WTC11 (cell line): ENCODE results near the gene NHSL2. TPM values are rescaled to one million over a fixed set of nuclear protein-coding genes. Genes with fewer than 3 reads are reported as not detected.

Source experiments
- ATAC-seq: fragments of 200-7000 bp; cut with Tn5 transposase; 2 replicates; pipeline ENCODE4 v1.10.0; 2021; ENCODE audit warnings: mild to moderate bottlenecking, moderate library complexity
- CTCF ChIA-PET: fragments of 300-600 bp; sonication (Branson Sonifier 250); formaldehyde crosslinking; loops from one replicate; lab custom pipeline; 2021; ENCODE audit warnings: antibody characterized with exemption; lab: Charles Lee
- POLR2A ChIA-PET: fragments of 350-600 bp; sonication (Branson Sonifier 250); formaldehyde crosslinking; loops from one replicate; lab custom pipeline; 2021; ENCODE audit warnings: antibody characterized with exemption; lab: Charles Lee
- DNase-seq: peaks from one replicate; pipeline ENCODE4 v3.0.0; 2021; ENCODE audit warnings: low spot score
- H3K27ac Mint-ChIP-seq: 2 replicates; pipeline ENCODE4 v1.8.0; 2021; ENCODE audit warnings: mixed read lengths
- H3K27me3 Mint-ChIP-seq: 2 replicates; pipeline ENCODE4 v1.8.0; 2021; ENCODE audit warnings: low read depth, mild to moderate bottlenecking, moderate library complexity, mixed read lengths
- H3K36me3 Mint-ChIP-seq: 2 replicates; pipeline ENCODE4 v1.8.0; 2021; ENCODE audit warnings: mixed read lengths
- H3K4me1 Mint-ChIP-seq: 2 replicates; pipeline ENCODE4 v1.8.0; 2022; ENCODE audit warnings: mixed read lengths
- H3K4me3 Mint-ChIP-seq: 2 replicates; pipeline ENCODE4 v1.8.0; 2021; ENCODE audit warnings: mild to moderate bottlenecking, moderate library complexity, mixed read lengths
- H3K9me3 Mint-ChIP-seq: 2 replicates; pipeline ENCODE4 v1.8.0; 2021; ENCODE audit warnings: mixed read lengths
- NR2C2 ChIP-seq: sonication (generic); formaldehyde crosslinking; IDR thresholded peaks from 2 replicates; pipeline ENCODE4 v1.8.0; 2022; ENCODE audit warnings: mild to moderate bottlenecking, missing genetic modification reagents
- SMAD3 ChIP-seq: sonication (generic); formaldehyde crosslinking; IDR thresholded peaks from 2 replicates; pipeline ENCODE4 v1.8.0; 2022; ENCODE audit warnings: missing genetic modification reagents, mild to moderate bottlenecking, borderline replicate concordance
- TEAD1 ChIP-seq: sonication (generic); formaldehyde crosslinking; IDR thresholded peaks from 2 replicates; pipeline ENCODE4 v1.8.0; 2022; ENCODE audit warnings: mild to moderate bottlenecking, missing genetic modification reagents
- ZNF317 ChIP-seq: sonication (generic); formaldehyde crosslinking; IDR thresholded peaks from 2 replicates; pipeline ENCODE4 v1.8.1; 2023; ENCODE audit warnings: low read depth, mild to moderate bottlenecking, moderate library complexity, missing genetic modification reagents, borderline replicate concordance
- ZNF671 ChIP-seq: fragments of 250-450 bp; sonication (Bioruptor Pico); IDR thresholded peaks from 2 replicates; pipeline ENCODE4 v1.8.0; 2021; ENCODE audit warnings: mild to moderate bottlenecking
- total RNA-seq: library from RNA; stranded (reverse); gene quantifications from 3 replicates; pipeline ENCODE4 v1.2.3, GENCODE V29; 2021
- TF ChIP-seq, protein P1 (sequence below): fragments of 200-600 bp; IDR thresholded peaks from 2 replicates; pipeline ENCODE4 v1.8.0; 2022; ENCODE audit warnings: antibody characterized with exemption
- TF ChIP-seq, protein P2 (sequence below): fragments of 250-450 bp; sonication (Bioruptor Pico); IDR thresholded peaks from 2 replicates; pipeline ENCODE4 v1.9.0; 2021; ENCODE audit warnings: mild to moderate bottlenecking, borderline replicate concordance
- TF ChIP-seq, protein P3 (sequence below): sonication (generic); formaldehyde crosslinking; conservative IDR thresholded peaks from 2 replicates; pipeline ENCODE4 v1.8.1; 2023; ENCODE audit warnings: mild to moderate bottlenecking, low read depth, missing genetic modification reagents, moderate library complexity
- TF ChIP-seq, protein P4 (sequence below): sonication (generic); formaldehyde crosslinking; IDR thresholded peaks from 2 replicates; pipeline ENCODE4 v1.8.1; 2022; ENCODE audit warnings: missing genetic modification reagents, borderline replicate concordance
- TF ChIP-seq, protein P5 (sequence below): sonication (generic); formaldehyde crosslinking; IDR thresholded peaks from 2 replicates; pipeline ENCODE4 v1.8.1; 2023; ENCODE audit warnings: mild to moderate bottlenecking, missing genetic modification reagents, borderline replicate concordance
- TF ChIP-seq, protein P6 (sequence below): sonication (generic); formaldehyde crosslinking; IDR thresholded peaks from 2 replicates; pipeline ENCODE4 v1.8.1; 2023; ENCODE audit warnings: mild to moderate bottlenecking, missing genetic modification reagents, moderate library complexity

The NHSL2 gene
- total RNA-seq, 1 experiment from 2014 or later = 7.9 TPM

DNA sequence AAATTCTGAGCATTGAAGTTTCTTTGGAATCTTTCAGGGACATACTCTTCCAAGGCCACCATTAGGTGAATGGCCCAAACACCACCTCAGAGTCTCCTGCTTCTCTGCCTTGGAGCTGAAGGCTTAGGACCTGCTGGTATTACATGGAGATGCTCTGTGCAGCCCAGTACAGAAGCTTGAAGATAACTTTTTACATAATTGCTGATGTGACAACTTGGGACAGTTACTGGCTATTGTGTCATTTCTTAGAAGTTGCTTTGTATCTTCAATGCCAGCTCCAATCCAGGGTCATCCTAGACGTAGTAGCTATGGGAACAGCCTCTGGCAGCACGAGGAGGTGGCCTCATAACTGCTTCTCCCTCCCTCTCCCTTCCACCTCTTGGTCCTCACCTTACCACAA, 160.6 kb downstream of the NHSL2 start (continued):
- no peak for TF ChIP-seq NR2C2 (CRISPR knock-in tag)
- TF ChIP-seq, protein P1, sequence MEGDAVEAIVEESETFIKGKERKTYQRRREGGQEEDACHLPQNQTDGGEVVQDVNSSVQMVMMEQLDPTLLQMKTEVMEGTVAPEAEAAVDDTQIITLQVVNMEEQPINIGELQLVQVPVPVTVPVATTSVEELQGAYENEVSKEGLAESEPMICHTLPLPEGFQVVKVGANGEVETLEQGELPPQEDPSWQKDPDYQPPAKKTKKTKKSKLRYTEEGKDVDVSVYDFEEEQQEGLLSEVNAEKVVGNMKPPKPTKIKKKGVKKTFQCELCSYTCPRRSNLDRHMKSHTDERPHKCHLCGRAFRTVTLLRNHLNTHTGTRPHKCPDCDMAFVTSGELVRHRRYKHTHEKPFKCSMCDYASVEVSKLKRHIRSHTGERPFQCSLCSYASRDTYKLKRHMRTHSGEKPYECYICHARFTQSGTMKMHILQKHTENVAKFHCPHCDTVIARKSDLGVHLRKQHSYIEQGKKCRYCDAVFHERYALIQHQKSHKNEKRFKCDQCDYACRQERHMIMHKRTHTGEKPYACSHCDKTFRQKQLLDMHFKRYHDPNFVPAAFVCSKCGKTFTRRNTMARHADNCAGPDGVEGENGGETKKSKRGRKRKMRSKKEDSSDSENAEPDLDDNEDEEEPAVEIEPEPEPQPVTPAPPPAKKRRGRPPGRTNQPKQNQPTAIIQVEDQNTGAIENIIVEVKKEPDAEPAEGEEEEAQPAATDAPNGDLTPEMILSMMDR = no peak

DNA sequence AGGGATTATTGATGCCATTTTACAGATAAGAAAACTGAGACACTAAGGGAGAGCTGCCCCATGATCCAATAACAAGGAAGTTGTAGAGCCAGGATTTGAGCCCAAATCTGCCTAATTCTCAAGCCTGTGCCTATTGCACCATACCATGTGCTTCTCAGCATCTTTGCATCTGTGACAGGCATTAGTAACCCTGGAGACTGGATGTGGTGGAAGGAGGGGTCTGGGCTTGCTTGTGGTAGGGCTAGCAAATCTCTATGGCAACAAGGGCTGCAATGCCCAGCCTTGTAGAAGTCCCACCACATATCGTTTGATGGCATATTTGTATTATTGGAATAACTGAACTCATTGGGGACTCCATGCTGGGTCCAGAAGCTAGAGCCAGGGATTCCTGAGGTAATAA, 163.0 kb downstream of the NHSL2 start:
- ChIA-PET POLR2A (interaction anchor here (0.6 kb wide), 1 partner anchor 31 kb away, joined by 3 read pairs; no protein-coding TSS in a partner anchor), CTCF (interaction anchor here (0.8 kb wide), 1 partner anchor 52 kb away, joined by 3 read pairs; no protein-coding TSS in a partner anchor)
- TF ChIP-seq TEAD1 (CRISPR knock-in tag) = no peak
- Mint-ChIP-seq H3K27me3 (no peaks in the 10 kb centered on the region), H3K9me3 (no peaks in the 10 kb centered on the region), H3K4me1 (peaks cover 20% of the 10 kb centered on the region), H3K4me3 (no peak overlapping the region), H3K27ac (no peak overlapping the region), H3K36me3 (no peaks in the 10 kb centered on the region)
- no peak for DNase-seq
- ATAC-seq = no peak

DNA sequence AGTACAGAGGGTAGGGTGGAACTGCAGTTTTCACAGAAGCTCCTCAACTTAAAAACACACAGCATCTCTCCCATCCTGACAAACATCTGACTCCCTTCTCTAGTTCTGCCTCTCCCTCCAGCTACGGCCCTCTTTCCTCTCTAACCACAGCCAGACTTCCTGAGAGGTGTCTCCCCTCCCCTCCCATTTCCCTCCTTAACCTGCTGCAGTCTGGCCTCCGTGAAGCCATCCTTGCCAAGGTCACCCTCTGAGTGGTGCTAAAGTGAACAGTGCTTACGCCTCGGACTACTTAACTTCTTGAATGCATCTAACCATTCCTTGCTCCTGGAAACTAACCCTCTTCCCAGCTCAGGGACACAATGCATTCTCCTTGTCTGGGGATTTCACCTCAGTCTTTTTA, 167.8 kb downstream of the NHSL2 start:
- TF ChIP-seq, protein P2, sequence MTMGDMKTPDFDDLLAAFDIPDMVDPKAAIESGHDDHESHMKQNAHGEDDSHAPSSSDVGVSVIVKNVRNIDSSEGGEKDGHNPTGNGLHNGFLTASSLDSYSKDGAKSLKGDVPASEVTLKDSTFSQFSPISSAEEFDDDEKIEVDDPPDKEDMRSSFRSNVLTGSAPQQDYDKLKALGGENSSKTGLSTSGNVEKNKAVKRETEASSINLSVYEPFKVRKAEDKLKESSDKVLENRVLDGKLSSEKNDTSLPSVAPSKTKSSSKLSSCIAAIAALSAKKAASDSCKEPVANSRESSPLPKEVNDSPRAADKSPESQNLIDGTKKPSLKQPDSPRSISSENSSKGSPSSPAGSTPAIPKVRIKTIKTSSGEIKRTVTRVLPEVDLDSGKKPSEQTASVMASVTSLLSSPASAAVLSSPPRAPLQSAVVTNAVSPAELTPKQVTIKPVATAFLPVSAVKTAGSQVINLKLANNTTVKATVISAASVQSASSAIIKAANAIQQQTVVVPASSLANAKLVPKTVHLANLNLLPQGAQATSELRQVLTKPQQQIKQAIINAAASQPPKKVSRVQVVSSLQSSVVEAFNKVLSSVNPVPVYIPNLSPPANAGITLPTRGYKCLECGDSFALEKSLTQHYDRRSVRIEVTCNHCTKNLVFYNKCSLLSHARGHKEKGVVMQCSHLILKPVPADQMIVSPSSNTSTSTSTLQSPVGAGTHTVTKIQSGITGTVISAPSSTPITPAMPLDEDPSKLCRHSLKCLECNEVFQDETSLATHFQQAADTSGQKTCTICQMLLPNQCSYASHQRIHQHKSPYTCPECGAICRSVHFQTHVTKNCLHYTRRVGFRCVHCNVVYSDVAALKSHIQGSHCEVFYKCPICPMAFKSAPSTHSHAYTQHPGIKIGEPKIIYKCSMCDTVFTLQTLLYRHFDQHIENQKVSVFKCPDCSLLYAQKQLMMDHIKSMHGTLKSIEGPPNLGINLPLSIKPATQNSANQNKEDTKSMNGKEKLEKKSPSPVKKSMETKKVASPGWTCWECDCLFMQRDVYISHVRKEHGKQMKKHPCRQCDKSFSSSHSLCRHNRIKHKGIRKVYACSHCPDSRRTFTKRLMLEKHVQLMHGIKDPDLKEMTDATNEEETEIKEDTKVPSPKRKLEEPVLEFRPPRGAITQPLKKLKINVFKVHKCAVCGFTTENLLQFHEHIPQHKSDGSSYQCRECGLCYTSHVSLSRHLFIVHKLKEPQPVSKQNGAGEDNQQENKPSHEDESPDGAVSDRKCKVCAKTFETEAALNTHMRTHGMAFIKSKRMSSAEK (CRISPR knock-in tag) = no peak
- no peak for TF ChIP-seq ZNF317
- no peak for TF ChIP-seq TEAD1 (CRISPR knock-in tag)
- TF ChIP-seq, protein P3, sequence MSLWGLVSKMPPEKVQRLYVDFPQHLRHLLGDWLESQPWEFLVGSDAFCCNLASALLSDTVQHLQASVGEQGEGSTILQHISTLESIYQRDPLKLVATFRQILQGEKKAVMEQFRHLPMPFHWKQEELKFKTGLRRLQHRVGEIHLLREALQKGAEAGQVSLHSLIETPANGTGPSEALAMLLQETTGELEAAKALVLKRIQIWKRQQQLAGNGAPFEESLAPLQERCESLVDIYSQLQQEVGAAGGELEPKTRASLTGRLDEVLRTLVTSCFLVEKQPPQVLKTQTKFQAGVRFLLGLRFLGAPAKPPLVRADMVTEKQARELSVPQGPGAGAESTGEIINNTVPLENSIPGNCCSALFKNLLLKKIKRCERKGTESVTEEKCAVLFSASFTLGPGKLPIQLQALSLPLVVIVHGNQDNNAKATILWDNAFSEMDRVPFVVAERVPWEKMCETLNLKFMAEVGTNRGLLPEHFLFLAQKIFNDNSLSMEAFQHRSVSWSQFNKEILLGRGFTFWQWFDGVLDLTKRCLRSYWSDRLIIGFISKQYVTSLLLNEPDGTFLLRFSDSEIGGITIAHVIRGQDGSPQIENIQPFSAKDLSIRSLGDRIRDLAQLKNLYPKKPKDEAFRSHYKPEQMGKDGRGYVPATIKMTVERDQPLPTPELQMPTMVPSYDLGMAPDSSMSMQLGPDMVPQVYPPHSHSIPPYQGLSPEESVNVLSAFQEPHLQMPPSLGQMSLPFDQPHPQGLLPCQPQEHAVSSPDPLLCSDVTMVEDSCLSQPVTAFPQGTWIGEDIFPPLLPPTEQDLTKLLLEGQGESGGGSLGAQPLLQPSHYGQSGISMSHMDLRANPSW (CRISPR knock-in tag) = no peak
- no peak for TF ChIP-seq SMAD3 (CRISPR knock-in tag)
- TF ChIP-seq, protein P4, sequence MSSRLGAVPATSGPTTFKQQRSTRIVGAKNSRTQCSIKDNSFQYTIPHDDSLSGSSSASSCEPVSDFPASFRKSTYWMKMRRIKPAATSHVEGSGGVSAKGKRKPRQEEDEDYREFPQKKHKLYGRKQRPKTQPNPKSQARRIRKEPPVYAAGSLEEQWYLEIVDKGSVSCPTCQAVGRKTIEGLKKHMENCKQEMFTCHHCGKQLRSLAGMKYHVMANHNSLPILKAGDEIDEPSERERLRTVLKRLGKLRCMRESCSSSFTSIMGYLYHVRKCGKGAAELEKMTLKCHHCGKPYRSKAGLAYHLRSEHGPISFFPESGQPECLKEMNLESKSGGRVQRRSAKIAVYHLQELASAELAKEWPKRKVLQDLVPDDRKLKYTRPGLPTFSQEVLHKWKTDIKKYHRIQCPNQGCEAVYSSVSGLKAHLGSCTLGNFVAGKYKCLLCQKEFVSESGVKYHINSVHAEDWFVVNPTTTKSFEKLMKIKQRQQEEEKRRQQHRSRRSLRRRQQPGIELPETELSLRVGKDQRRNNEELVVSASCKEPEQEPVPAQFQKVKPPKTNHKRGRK (CRISPR knock-in tag) = no peak
- no peak for TF ChIP-seq ZNF671 (CRISPR knock-in tag)
- TF ChIP-seq, protein P5, sequence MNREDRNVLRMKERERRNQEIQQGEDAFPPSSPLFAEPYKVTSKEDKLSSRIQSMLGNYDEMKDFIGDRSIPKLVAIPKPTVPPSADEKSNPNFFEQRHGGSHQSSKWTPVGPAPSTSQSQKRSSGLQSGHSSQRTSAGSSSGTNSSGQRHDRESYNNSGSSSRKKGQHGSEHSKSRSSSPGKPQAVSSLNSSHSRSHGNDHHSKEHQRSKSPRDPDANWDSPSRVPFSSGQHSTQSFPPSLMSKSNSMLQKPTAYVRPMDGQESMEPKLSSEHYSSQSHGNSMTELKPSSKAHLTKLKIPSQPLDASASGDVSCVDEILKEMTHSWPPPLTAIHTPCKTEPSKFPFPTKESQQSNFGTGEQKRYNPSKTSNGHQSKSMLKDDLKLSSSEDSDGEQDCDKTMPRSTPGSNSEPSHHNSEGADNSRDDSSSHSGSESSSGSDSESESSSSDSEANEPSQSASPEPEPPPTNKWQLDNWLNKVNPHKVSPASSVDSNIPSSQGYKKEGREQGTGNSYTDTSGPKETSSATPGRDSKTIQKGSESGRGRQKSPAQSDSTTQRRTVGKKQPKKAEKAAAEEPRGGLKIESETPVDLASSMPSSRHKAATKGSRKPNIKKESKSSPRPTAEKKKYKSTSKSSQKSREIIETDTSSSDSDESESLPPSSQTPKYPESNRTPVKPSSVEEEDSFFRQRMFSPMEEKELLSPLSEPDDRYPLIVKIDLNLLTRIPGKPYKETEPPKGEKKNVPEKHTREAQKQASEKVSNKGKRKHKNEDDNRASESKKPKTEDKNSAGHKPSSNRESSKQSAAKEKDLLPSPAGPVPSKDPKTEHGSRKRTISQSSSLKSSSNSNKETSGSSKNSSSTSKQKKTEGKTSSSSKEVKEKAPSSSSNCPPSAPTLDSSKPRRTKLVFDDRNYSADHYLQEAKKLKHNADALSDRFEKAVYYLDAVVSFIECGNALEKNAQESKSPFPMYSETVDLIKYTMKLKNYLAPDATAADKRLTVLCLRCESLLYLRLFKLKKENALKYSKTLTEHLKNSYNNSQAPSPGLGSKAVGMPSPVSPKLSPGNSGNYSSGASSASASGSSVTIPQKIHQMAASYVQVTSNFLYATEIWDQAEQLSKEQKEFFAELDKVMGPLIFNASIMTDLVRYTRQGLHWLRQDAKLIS (CRISPR knock-in tag) = no peak
- TF ChIP-seq, protein P6, sequence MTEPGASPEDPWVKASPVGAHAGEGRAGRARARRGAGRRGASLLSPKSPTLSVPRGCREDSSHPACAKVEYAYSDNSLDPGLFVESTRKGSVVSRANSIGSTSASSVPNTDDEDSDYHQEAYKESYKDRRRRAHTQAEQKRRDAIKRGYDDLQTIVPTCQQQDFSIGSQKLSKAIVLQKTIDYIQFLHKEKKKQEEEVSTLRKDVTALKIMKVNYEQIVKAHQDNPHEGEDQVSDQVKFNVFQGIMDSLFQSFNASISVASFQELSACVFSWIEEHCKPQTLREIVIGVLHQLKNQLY (CRISPR knock-in tag) = no peak
- no peak for TF ChIP-seq NR2C2 (CRISPR knock-in tag)
- Mint-ChIP-seq H3K27ac (no peak overlapping the region), H3K4me3 (no peak overlapping the region), H3K4me1 (peaks cover 30% of the 10 kb centered on the region), H3K36me3 (no peaks in the 10 kb centered on the region), H3K27me3 (no peaks in the 10 kb centered on the region), H3K9me3 (no peaks in the 10 kb centered on the region)
- ChIA-PET CTCF (interaction anchor here (1.6 kb wide), 1 partner anchor 10 kb away, joined by 3 read pairs; no protein-coding TSS in a partner anchor), POLR2A (no interaction called here)
- DNase-seq = no peak
- no peak for ATAC-seq
